ENCODE results near the gene B3GALT6.

The B3GALT6 gene

GRCh38 chr1:1216770-1217620 is 15.0 kb upstream of the B3GALT6 start:
- no peak for DNase-seq (ENCODE audit: low read depth)

- no peak for DNase-seq (ENCODE audit: low read depth)
Observed at GRCh38 chr1:1217621-1218523, 14.2 kb upstream of the B3GALT6 start.

- DNase-seq (ENCODE audit: low read depth) = no peak
Observed at GRCh38 chr1:1218524-1219200, 13.4 kb upstream of the B3GALT6 start.

GRCh38 chr1:1219341-1219740 is 12.7 kb upstream of the B3GALT6 start:
- no peak for DNase-seq (ENCODE audit: low read depth)

- DNase-seq (ENCODE audit: low read depth) = no peak
Observed at GRCh38 chr1:1220197-1220596, 11.8 kb upstream of the B3GALT6 start.

GRCh38 chr1:1221887-1222574 is 10.0 kb upstream of the B3GALT6 start:
- DNase-seq (ENCODE audit: low read depth) = no peak

GRCh38 chr1:1222575-1223225 is 9.3 kb upstream of the B3GALT6 start:
- DNase-seq (ENCODE audit: low read depth) = no peak

GRCh38 chr1:1223321-1223720 is 8.7 kb upstream of the B3GALT6 start:
- DNase-seq (ENCODE audit: low read depth) = no peak

GRCh38 chr1:1223891-1224290 is 8.1 kb upstream of the B3GALT6 start:
- DNase-seq (ENCODE audit: low read depth) = no peak

- DNase-seq (ENCODE audit: low read depth) = no peak
Observed at GRCh38 chr1:1225238-1225845, 6.7 kb upstream of the B3GALT6 start.

- DNase-seq (ENCODE audit: low read depth) = no peak
Observed at GRCh38 chr1:1225913-1226312, 6.1 kb upstream of the B3GALT6 start.

GRCh38 chr1:1226566-1227362 is 5.3 kb upstream of the B3GALT6 start:
- DNase-seq (ENCODE audit: low read depth) = no peak

- DNase-seq (ENCODE audit: low read depth) = no peak
Observed at GRCh38 chr1:1227386-1227785, 4.7 kb upstream of the B3GALT6 start.

- no peak for DNase-seq (ENCODE audit: low read depth)
Observed at GRCh38 chr1:1228187-1228586, 3.9 kb upstream of the B3GALT6 start.

GRCh38 chr1:1228596-1229321 is 3.3 kb upstream of the B3GALT6 start:
- DNase-seq (ENCODE audit: low read depth) = no peak

GRCh38 chr1:1229770-1230169 is 2.3 kb upstream of the B3GALT6 start:
- no peak for DNase-seq (ENCODE audit: low read depth)

GRCh38 chr1:1230656-1231399 is 1.2 kb upstream of the B3GALT6 start:
- no peak for DNase-seq (ENCODE audit: low read depth)

- peak; percentile 96 for DNase-seq (ENCODE audit: low read depth)
Observed at GRCh38 chr1:1231400-1232207, 433 bp upstream of the B3GALT6 start, which contains the start of gene SDF4. Gene SDF4 (minus strand): TSS chr1:1232001. CDS start chr1:1228772, 3,229 bp downstream.

Data from CMK (cell line).